B cell (primary cell): ENCODE measurements around the gene PEX19. TPM values are rescaled to one million over a fixed set of nuclear protein-coding genes. Genes with fewer than 3 reads are reported as not detected.

Source experiments
- ATAC-seq: fragments of 200-7000 bp; cut with Tn5 transposase; one replicate; pipeline ENCODE4 v1.10.0; 2021; ENCODE audit warnings: low read depth, mild to moderate bottlenecking, moderate number of reproducible peaks, moderate library complexity
- CTCF ChIA-PET: fragments of 350-600 bp; sonication (Branson Sonifier 250); formaldehyde crosslinking; loops from one replicate; lab custom pipeline; 2021; ENCODE audit warnings: antibody characterized with exemption, inconsistent platforms; lab: Charles Lee
- POLR2A ChIA-PET: fragments of 350-600 bp; sonication (Branson Sonifier 250); formaldehyde crosslinking; loops from one replicate; lab custom pipeline; 2021; ENCODE audit warnings: antibody characterized with exemption; lab: Charles Lee
- DNase-seq: peaks from one replicate; pipeline ENCODE4 v3.0.0; 2013
- H2AFZ ChIP-seq: 2 replicates; pipeline ENCODE4 v1.6.1; 2012; ENCODE audit warnings: mild to moderate bottlenecking, low read depth, low read length; ENCODE audit not compliant: insufficient read depth, poor library complexity, severe bottlenecking
- H3K27ac ChIP-seq, 2 donors: 1 replicate in 1 of 2; 2 replicates in 1 of 2; pipeline ENCODE4 v1.5.1; 2012 to 2013; ENCODE audit warnings: low read length in 2 of 2, mild to moderate bottlenecking in 2 of 2, moderate library complexity in 1 of 2
- H3K27me3 ChIP-seq, 4 experiments: fragments of 200-600 bp in 1 of 4; sonication (generic) in 1 of 4; replicated peaks in 1 of 4; 1 replicate in 2 of 4; 2 replicates in 2 of 4; pipeline versions ENCODE4 v1.6.1 to v1.7.0; 2013 to 2016; ENCODE audit warnings: low read length in 3 of 4, mild to moderate bottlenecking in 2 of 4, mixed read lengths in 1 of 4, moderate library complexity in 1 of 4; ENCODE audit not compliant: insufficient read depth in 4 of 4, control insufficient read depth in 3 of 4; ENCODE audit errors: control extremely low read depth in 1 of 4
- H3K36me3 ChIP-seq, 2 experiments: replicated peaks in 1 of 2; 1 replicate in 1 of 2; 2 replicates in 1 of 2; pipeline versions ENCODE4 v1.6.1 to v1.7.1; 2013; ENCODE audit warnings: low read length in 1 of 2; ENCODE audit not compliant: insufficient read depth in 2 of 2, control insufficient read depth in 1 of 2; ENCODE audit errors: control extremely low read depth in 1 of 2, extremely low read depth in 1 of 2
- H3K4me1 ChIP-seq, 2 donors: fragments of 200-600 bp in 1 of 2; sonication (generic) in 1 of 2; 1 replicate in 1 of 2; 2 replicates in 1 of 2; pipeline versions ENCODE4 v1.5.1 to v1.6.1; 2013 to 2017; ENCODE audit warnings: low read length in 2 of 2; ENCODE audit not compliant: control insufficient read depth in 2 of 2, insufficient read depth in 2 of 2
- H3K4me2 ChIP-seq: replicated peaks from 2 replicates; pipeline ENCODE3; 2012; ENCODE audit warnings: mild to moderate bottlenecking, low read depth, low read length; ENCODE audit not compliant: poor library complexity, severe bottlenecking
- H3K4me3 ChIP-seq, 5 experiments: fragments of 200-600 bp in 1 of 5; sonication (generic) in 1 of 5; 1 replicate in 3 of 5; 2 replicates in 2 of 5; pipeline versions ENCODE4 v1.5.1 to v1.7.0; 2011 to 2016; ENCODE audit warnings: low read length in 4 of 5, mild to moderate bottlenecking in 4 of 5, low read depth in 2 of 5, control low read depth in 1 of 5, moderate library complexity in 1 of 5; ENCODE audit not compliant: insufficient read depth in 1 of 5; ENCODE audit errors: control extremely low read depth in 1 of 5, extremely low read depth in 1 of 5
- H3K79me2 ChIP-seq: fragments of 200-600 bp; sonication (generic); one replicate; pipeline ENCODE4 v1.6.0; 2016; ENCODE audit warnings: low read length; ENCODE audit not compliant: control insufficient read depth, insufficient read depth
- H3K9ac ChIP-seq: fragments of 200-600 bp; sonication (generic); 2 replicates; pipeline ENCODE4 v1.6.1; 2017; ENCODE audit warnings: mild to moderate bottlenecking, low read length, moderate library complexity
- H3K9me3 ChIP-seq, 3 donors: one replicate each; pipeline versions ENCODE4 v1.6.1 to v1.7.1; 2013; ENCODE audit warnings: low read length in 2 of 3; ENCODE audit not compliant: control insufficient read depth in 2 of 3, insufficient read depth in 1 of 3; ENCODE audit errors: control extremely low read depth in 1 of 3
- H4K20me1 ChIP-seq: 2 replicates; pipeline ENCODE4 v1.6.0; 2012; ENCODE audit warnings: mild to moderate bottlenecking, low read length; ENCODE audit not compliant: insufficient read depth, control insufficient read depth, poor library complexity, severe bottlenecking
- H3K27ac Mint-ChIP-seq: one replicate; pipeline ENCODE4 v1.8.0; 2021; ENCODE audit warnings: mixed read lengths
- H3K27me3 Mint-ChIP-seq: one replicate; pipeline ENCODE4 v1.8.0; 2021; ENCODE audit warnings: mixed read lengths
- H3K4me1 Mint-ChIP-seq: one replicate; pipeline ENCODE4 v1.8.0; 2021; ENCODE audit warnings: mixed read lengths
- H3K4me3 Mint-ChIP-seq: one replicate; pipeline ENCODE4 v1.8.0; 2021; ENCODE audit warnings: mixed read lengths
- H3K9me3 Mint-ChIP-seq: one replicate; pipeline ENCODE4 v1.8.0; 2022; ENCODE audit warnings: mixed read lengths; ENCODE audit not compliant: insufficient read depth
- CTCF ChIP-seq: fragments of 200-600 bp; IDR thresholded peaks from one replicate; pipeline ENCODE4 v1.8.0; 2022; ENCODE audit warnings: antibody characterized with exemption, mild to moderate bottlenecking
- EZH2 ChIP-seq: IDR thresholded peaks from 2 replicates; pipeline ENCODE4 v1.6.1; 2012; ENCODE audit warnings: borderline replicate concordance, low read depth, mild to moderate bottlenecking, moderate library complexity, low read length; ENCODE audit not compliant: insufficient read depth, poor library complexity, severe bottlenecking
- WGBS: methylation state at CpG from one replicate; pipeline ENCODE4 v1.1.5; 2013; ENCODE audit warnings: missing lambda C conversion rate; ENCODE audit not compliant: insufficient coverage; 5-methylcytosine and 5-hydroxymethylcytosine counted together
- intact Hi-C: fragments of 100-400 bp; cut with micrococcal nuclease; formaldehyde crosslinking; loops from one replicate; pipeline ENCODE4 v1.10.0; 2022
- polyA plus RNA-seq: library from polyadenylated mRNA; depleted of rRNA; stranded (reverse); fragments of >200 nt; gene quantifications from 2 replicates; pipeline ENCODE4 v1.2.3, GENCODE V29; 2012
- total RNA-seq, 2 donors: library from RNA; stranded (reverse); fragments of 120-200 nt in 1 of 2; gene quantifications; 1 replicate in 1 of 2; 2 replicates in 1 of 2; pipeline versions ENCODE4 v1.2.3 to v1.2.4, GENCODE V29; 2013 to 2022

Gene PEX19
- total and polyA plus RNA-seq, 2 donors (not counting 1 experiment from before 2014, with no cell fraction given), result 20.3 to 56.0 TPM

- intact Hi-C loops, result no loop called here
- POLR2A ChIA-PET, result no interaction called here
- H3K4me1 Mint-ChIP-seq, result no peaks in the 10 kb centered on the region
These were observed 7.6 kb downstream of the PEX19 start for GRCh38 chr1:160277330-160277729.

GRCh38 chr1:160271025-160271424 lies 13.9 kb downstream of the PEX19 start:
- CTCF ChIA-PET, result interaction anchor here (0.6 kb wide), 1 partner anchor 20 kb away, joined by 3 read pairs; no protein-coding TSS in a partner anchor
- Histone ChIP-seq H3K79me2 (no peaks in the 10 kb centered on the region), H3K4me3 (no peak overlapping the region), H3K9me3 (no peaks in the 10 kb centered on the region), H3K27me3 (no peaks in the 10 kb centered on the region), H3K4me2 (no peak overlapping the region), H3K27ac (no peak overlapping the region), H3K9ac (no peak overlapping the region), H3K36me3 (peaks cover 0 to 4% of the 10 kb centered on the region in 2 experiments), H2AFZ (no peak overlapping the region), H3K4me1 (no peaks in the 10 kb centered on the region), H4K20me1 (no peaks in the 10 kb centered on the region)
- ATAC-seq, result no peak
- TF ChIP-seq CTCF, result no peak
- TF ChIP-seq EZH2, result no peak
- Mint-ChIP-seq H3K4me3 (no peak overlapping the region), H3K27ac (no peak overlapping the region), H3K4me1 (no peaks in the 10 kb centered on the region), H3K27me3 (peaks cover 3% of the 10 kb centered on the region), H3K9me3 (no peaks in the 10 kb centered on the region)
- POLR2A ChIA-PET, result no interaction called here
- no CpG with 5 or more reads among the region's 1 CpG for WGBS
- no peak for DNase-seq
- intact Hi-C loops, result no loop called here

More at GRCh38 chr1:160277330-160277729, 7.6 kb downstream of the PEX19 start:
- H3K4me3 Mint-ChIP-seq, result no peak overlapping the region
- Histone ChIP-seq H3K27ac (no peak overlapping the region), H3K4me2 (no peak overlapping the region), H3K79me2 (no peaks in the 10 kb centered on the region), H3K9ac (no peak overlapping the region), H3K4me1 (no peaks in the 10 kb centered on the region), H4K20me1 (no peaks in the 10 kb centered on the region), H3K27me3 (no peaks in the 10 kb centered on the region), H3K4me3 (no peak overlapping the region), H3K36me3 (peaks cover 2 to 53% of the 10 kb centered on the region in 2 experiments), H2AFZ (no peak overlapping the region), H3K9me3 (no peaks in the 10 kb centered on the region)
- TF ChIP-seq CTCF (no peak), EZH2 (no peak)
- ATAC-seq (no peak), DNase-seq (no peak)
- CTCF ChIA-PET, result interaction anchor here (1.5 kb wide), 1 partner anchor 26 kb away, joined by 3 read pairs; no protein-coding TSS in a partner anchor
- no peak overlapping the region for H3K27ac Mint-ChIP-seq
- H3K9me3 Mint-ChIP-seq, result no peaks in the 10 kb centered on the region
- H3K27me3 Mint-ChIP-seq, result no peaks in the 10 kb centered on the region
- no CpG with 5 or more reads among the region's 2 CpGs for WGBS
